CD4-positive, alpha-beta T cell treated with Interleukin-1 beta for 1 hour (primary cell): ENCODE measurements around the gene RGS9BP.
"Not testable (repeated sequence)": the region's sequence is repeated elsewhere in the genome, so short reads cannot be mapped to it uniquely, and the experiment has no call there.

Source experiments
- DNase-seq, 2 donors: peaks; one replicate each; pipeline ENCODE4 v3.0.0-alpha.2; 2020 to 2022

The RGS9BP gene

DNA sequence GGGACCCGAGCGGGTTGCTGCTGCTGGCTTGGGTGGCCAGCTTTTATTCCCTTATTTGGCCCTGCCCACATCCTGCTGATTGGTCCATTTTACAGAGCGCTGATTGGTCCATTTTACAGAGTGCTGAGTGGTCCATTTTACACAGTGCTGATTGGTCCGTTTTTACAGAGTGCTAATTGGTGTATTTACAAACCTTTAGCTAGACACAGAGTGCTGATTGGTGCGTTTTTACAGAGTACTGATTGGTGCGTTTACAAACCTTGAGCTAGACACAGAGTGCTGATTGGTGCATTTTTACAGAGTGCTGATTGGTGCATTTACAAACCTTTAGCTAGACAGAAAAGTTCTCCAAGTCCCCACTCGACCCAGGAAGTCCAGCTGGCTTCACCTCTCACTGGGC, 24.5 kb downstream of the RGS9BP start:
- DNase-seq, result not testable (repeated sequence)

DNA sequence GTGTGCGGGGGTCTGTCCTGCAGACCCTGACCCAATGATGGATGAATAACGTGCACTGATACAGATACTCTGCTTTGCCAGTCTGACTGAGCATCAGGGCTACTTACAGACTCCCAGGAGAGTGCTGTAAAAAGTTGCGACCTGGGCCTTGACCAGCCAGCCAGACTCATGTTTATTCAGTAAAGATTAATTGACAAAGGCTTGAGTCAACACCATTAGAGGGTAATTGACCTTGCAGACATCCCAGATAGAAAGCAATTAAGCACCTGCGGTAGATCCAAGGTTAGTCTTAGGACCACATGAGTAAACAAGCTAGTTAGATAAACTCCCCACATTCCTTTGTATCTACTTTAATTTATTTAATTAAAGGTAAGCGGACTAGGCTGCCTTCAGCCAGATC, 26.4 kb downstream of the RGS9BP start:
- no peak for DNase-seq

DNA sequence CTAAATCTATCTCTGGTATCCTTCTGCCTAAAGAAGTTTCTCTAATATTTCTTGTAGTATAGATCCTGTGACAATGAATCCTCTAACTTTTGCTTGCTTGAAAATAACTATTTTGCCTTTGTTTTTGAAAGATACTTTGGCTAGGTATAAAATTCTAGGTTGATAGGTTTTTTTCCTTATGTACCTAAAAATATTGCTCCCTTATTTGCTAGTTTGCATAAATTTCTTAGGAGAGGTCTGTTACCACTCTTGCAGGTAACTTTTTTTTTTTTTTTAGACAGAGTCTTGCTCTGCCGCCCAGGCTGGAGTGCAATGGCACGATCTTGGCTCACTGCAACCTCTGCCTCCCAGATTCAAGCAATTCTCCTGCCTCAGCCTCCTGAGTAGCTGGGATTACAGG, 28.4 kb downstream of the RGS9BP start:
- DNase-seq, result not testable (repeated sequence)

DNA sequence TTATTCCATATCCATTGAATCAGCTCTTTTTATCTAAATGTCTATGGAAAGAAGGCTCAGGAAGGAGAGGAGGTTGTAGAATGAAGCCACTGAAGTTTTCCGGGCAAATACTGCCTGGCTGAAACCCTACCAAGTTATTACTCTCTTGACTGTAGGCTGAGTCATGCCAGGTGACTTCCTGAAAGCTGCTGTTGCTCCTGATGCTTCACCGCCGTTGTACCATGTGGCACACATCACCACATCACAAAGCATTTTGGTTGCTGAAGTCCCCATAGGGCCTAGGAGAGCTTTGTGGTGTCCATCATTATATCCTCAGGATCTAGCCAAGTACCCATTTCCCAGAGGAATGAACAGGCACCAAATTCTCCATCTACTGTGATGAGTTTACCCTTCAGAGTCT, 32.8 kb downstream of the RGS9BP start:
- DNase-seq, result peak in 1 of 2 donors; percentile 11

DNA sequence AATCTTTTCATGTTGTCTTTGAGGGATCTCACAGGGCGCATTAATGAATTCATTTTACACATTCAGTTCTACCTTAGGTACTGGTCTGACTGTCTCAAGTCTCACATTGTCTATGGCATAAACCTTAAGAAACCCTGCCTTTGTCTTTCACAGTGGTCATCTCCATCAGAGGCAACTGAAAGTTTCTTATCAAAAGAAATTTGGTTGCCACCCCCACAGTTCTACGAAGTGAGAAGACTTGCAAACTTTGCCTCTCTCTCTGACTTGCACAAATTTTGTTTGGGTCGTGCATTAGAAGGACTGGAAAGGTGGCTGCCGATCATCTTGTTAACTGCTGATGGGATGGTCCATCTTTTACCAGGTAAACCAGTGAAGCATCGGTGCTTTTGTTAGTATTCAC, 33.4 kb downstream of the RGS9BP start:
- DNase-seq, result no peak

DNA sequence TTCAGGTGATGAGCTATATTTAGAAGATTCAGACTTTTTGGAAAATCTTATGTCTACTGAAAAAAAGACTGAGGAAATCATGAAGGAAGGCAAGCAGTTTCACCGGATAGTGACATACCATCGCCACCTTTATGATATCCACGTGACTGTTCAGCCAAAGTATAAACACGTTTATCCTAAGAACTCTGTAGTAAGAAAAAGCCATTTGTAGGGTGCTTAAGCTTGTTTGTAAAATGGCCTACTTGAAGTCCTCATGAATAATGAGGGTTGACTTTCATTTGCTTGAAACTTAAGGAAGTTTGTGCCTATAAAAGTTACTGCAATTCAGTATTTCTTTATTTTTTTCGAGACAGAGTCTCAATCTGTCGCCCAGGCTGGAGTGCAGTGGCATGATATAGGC, 36.1 kb downstream of the RGS9BP start:
- DNase-seq, result no peak

DNA sequence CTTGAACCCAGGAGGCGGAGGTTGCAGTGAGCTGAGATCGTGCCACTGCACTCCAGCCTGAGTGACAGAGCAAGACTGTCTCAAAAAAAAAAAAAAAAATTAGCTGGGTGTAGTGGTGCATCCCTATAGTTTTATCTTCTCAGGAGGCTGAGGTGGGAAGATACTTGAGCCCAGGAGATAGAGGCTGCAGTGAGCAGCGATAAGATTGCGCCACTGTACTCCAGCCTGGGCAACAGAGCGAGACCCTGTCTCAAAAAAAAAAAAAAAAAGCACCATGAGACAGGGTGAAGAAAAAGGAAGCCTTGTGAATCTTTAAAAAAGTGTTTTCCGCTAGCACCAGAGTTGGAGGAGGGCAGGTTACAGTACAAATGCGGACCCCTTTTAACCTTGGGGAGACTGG, 40.6 kb downstream of the RGS9BP start:
- not testable (repeated sequence) for DNase-seq

DNA sequence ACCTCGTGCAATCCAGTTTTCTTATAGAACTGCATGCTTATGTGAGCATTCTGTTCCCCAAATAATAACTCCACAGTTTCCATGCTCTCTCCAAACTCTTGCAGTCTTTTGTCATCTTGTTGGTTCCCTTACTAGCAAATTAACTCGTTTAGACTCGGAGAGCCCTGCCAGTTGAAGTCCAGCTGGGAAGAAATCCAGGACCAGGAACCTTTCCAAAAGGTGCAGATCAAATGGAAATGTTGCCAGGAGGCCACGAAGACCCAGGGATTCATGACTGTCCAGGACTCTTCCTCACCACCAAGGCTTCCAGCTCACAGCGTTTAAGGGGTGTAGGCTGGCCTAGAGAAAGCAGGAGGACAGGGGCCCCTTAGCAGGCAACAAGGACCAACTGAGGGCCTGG, 41.8 kb downstream of the RGS9BP start:
- DNase-seq, result no peak

DNA sequence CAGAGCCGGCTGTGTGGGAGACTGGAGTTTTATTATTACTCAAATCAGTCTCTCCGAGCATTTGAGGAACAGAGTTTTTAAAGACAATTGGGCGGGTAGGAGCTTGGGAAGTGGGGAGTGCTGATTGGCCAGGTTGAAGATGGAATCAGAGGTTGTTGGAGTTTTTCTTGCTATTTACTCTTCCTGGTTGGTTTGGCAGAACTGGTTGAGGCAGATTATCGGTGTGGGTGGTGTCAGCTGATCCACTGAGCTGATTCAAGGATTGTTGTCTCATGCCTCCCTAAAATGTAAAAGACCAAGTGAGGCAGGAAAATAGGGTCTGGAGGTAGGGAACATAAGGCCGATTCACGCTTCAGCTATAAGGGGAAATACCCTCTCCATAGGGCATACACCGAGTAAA, 42.6 kb downstream of the RGS9BP start:
- no peak for DNase-seq

DNA sequence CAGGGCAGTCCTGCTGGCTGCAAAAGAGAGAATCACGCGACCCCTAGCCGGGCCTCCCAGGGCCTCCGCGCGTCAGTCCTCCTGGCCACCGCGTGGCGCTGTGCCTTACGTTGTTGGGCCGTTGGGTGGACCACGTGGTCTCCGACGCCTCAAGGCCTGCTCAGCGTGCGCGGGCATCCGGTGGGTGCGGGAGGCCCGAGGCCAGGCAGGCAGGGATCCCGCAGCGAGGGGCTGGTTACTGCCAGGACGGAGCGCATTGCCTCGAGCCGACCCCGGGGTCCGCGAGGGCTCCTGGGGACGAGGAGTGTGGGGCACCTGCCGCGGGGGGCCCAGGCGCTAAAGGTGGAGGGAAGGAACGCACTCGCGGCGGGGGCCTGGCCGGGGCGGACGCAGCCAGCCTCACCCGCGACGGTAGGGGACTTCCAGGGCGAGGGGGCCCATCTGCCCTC, 44.0 kb downstream of the RGS9BP start, which contains the start of gene TDRD12:
TSS of gene TDRD12 (plus strand) at position 157 of the 449 bp plus-strand sequence. CDS start 306 bp downstream, outside the sequence.
- DNase-seq, result no peak

DNA sequence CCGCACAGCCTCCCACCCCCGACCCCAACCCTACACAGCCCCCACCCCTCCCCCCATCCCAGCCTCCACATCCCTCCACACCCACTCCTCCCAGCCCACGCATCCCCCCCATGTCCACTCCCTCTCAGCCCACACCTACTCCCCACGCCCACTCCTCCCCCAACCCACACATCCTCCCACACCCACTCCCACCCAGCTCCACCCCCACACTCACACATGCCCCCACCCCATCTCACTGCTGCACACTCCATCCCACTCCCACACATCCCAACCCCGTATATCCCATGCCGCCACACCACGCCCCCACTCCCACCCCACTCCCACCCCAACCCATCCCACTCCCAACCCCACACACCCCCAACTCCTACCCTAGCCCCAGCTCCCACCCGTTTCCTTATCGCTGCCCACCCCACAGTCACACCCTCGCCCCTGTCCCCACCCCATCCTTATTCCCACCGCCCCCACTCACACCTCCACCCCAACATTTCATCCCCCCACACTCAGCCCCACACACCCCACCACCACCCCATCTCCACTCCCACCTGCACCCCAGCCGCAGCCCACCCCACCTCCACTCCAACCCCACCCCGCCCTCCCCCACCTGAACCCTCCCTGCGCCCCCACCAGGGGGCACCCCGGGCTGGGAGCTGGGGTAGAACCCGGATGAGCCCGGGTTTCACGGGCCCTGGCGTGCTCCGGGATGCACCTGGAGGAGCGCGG, 44.7 kb downstream of the RGS9BP start:
- DNase-seq, result no peak

DNA sequence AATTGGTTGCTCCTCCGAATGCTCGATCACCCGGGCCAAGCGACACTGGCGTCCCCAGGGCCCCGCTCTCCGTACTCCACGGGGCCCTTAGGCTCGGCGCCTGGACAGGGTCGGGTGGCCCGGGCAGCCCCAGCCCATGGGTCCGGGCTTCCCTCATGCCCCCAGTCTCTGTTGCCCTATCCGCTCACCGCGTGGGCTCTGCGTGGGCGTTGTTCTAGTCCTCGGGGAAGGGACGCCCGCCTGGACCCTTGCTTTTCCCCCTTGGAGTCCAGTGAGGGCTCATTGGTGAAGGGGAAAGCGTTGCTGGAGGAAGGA, 45.2 kb downstream of the RGS9BP start:
- DNase-seq, result no peak
